Hematopoietic multipotent progenitor cell treated with erythropoietin and hydrocortisone succinate and interleukin-3 and kit ligand, for 8 days (in vitro differentiated cells): ENCODE measurements around the gene SMARCD1.
A peak's percentile ranks its signal among the peaks of the same experiment; 100 is the strongest.
"Not testable (repeated sequence)": the region's sequence is repeated elsewhere in the genome, so short reads cannot be mapped to it uniquely, and the experiment has no call there.

Source experiments
- DNase-seq: peaks from one replicate; pipeline ENCODE4 v3.0.0-alpha.2; 2015

The SMARCD1 gene

DNA sequence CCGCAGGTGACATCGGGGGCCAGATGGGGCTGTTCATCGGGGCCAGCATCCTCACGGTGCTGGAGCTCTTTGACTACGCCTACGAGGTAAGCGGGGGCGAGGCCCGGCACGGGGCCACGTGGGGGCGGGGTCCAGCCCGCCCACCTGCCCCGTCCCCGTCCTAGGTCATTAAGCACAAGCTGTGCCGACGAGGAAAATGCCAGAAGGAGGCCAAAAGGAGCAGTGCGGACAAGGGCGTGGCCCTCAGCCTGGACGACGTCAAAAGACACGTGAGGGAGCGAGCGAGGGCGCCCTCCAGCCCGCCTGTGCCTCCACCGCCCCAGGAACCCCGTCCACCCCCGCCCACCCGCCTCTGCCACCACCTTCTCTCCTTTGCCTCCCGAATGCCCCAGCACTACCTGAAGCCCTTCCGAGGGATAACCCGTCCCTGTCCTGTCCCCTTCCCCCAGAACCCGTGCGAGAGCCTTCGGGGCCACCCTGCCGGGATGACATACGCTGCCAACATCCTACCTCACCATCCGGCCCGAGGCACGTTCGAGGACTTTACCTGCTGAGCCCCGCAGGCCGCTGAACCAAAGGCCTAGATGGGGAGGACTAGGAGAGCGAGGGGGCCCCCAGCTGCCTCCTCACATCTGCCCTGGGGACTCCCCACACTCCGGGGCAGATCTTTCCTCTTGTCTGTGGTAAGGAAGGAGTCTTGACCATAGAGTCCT is 3.9 kb upstream of the SMARCD1 start:
- no peak for DNase-seq

DNA sequence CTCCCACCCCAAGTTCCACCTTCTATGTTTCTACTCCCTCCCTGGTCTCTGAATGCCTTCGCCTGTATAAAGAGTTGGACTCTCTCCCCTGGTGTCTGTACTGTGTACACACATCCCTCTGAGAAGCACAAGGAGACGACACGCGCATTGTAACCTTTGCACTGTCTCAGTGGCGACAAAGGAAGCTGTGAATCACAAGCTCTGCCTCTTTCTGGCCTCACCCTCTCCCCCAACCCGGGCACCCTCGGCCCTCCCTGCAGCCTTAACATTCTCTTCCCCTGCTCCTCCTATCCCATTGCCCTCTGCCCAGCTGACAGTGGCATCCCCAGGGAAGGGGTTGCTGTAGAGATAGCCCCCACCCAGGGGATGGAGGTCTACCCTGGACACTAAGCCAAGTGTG is 2.5 kb upstream of the SMARCD1 start:
- no peak for DNase-seq

DNA sequence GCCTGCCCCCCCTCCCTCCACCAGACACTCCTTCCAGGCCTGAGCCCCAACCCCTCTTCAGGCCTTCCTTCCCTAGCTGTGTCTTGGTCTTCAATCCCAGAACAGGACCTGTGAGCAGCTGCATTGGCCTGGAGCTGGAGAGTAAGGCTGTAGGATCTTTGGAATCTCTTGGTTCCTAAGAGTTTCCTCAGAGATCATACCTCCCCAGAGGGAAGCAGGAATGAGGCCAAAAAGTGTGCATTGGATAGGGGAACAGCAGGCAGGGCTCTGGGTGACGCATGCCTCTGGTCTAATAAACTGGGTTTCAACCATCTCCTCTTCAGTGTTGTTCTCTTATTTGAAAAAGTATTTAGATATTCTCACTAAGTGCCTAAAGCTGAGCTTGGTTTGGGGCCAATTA is 1.8 kb upstream of the SMARCD1 start:
- no peak for DNase-seq

DNA sequence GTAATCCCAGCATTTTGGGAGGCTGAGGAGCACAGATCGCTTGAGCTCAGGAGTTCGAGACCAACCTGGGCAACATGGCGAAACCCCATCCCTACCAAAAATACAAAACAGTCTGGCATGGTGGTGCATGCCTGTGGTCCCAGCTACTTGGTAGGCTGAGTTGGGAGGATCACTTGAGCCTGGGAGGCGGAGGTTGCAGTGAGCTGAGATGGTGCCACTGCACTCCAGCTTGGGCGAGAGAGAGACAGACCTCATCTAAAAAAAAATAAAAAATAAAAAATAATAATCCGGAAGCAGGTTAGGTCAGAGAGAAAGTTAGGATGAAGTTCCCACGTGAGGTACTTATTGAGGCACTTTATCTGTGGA is 750 bp upstream of the SMARCD1 start:
- not testable (repeated sequence) for DNase-seq

DNA sequence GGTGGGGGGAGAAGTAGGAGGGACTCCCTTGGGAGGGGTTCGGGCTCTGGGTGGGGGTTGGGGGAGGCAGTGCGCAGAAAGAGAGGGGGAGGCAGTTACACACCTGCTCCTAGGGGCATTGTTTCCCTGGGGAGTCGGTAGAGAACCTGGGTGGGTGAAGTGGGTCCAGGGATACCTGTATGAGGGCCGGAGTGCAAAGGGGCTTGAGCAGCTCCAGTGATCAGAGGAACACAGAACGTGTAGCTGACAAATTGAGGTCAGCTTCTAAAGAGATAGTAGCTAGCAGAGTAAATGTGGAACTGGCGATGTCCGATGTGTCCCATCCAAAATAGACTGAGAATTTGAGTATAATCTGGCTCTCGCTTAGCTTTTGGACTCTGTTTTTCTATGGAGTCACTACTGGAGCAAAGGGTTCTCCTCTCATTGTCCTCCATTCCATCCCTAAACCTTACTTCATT is 502 bp downstream of the SMARCD1 start:
- DNase-seq, result peak; percentile 9

DNA sequence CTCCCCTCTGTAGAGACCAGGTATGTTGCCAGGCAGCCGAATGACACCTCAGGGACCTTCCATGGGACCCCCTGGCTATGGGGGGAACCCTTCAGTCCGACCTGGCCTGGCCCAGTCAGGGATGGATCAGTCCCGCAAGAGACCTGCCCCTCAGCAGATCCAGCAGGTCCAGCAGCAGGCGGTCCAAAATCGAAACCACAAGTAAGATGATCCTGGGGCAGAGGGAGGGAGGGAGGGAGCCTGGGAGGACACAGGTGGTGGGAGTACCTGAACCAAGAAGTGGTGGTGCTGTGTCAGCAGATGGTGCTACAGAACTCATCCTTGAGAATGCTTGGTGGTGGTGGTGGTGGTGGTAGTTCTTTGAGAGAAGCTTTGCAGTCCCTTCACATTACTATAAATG is 1.0 kb downstream of the SMARCD1 start:
- DNase-seq, result no peak

DNA sequence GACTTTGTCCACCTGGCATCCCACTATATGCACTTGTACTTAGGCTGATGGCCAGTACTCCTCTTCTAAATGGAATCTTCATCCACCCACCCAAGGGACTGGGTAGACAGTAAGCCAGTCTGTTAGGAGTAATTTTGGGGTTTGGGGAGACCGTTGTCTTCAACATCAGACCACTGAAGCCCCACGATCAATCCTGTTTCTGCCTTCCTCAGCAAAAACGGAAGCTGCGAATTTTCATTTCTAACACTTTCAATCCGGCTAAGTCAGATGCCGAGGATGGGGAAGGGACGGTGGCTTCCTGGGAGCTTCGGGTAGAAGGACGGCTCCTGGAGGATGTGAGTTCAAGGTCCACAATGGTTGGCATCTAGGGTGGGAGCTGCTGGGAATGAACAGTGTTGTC is 2.0 kb downstream of the SMARCD1 start:
- no peak for DNase-seq

DNA sequence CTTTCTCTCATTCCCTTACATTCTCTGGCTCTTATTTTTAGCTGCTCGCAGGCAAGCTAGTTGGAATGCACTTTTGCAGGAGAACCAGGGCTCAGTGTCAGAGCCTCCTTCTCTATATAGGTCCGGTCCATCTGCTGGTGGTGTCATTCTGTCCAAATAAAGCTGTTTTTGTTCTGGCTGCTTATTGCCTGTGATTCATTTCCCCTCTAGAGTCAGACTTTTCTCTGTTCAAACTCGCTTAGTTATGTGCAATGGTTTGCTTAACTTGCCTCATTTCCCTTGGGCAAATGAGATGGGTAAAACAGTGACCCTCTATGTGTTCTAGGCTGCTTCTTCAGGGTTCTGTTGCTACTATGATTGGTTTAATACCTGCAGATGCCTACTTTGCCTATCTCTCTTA is 2.9 kb downstream of the SMARCD1 start:
- no peak for DNase-seq

DNA sequence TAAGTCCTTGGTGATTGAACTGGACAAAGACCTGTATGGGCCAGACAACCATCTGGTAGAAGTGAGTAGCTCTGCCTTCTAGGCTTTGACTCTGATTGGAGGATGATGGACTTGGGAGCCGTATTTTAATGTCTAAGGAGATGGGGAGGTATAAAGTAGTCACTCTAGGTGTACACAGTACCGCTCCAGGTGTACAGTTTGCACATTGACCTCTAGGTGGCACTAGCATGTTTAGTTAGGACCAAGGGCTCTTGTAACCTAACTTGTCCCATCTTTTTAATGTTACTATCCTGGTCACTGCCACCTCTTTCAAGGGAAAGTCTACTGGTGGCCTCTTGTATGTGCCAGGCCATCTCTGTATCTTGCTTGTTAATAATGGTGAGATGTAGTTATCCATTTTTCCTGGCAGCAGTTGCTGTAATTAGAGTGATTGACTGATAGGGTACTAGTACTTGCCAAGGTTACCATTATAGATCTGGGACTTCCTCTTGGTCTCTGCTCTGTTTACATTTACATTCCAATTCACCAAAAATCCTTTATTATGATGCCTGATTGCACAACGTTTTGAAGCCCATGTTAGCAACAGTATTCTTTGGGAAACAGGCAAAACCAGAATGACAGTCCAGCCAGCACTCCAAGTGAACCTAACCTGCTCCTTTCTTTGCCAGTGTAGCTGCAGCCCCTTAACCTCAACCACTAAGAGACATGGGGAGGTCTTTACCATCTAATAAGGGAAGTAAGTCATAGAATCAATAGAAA is 3.6 kb downstream of the SMARCD1 start:
- peak; percentile 68 for DNase-seq

DNA sequence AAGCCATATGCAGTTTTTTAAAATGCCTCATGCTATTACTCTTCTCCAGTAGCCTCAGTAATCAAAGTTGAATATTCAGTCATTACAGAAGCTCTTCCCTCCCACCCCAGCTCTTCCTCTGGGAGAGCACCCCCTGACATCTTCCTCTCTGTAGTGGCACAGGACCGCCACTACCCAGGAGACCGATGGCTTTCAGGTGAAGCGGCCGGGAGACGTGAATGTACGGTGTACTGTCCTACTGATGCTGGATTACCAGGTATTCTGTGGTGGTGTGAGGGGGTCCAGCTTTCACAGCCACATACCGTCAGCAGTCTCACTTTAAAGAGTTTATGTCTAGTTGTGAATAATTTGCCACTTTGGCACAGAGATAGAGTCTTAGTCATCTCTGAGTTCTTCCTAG is 4.6 kb downstream of the SMARCD1 start:
- no peak for DNase-seq

DNA sequence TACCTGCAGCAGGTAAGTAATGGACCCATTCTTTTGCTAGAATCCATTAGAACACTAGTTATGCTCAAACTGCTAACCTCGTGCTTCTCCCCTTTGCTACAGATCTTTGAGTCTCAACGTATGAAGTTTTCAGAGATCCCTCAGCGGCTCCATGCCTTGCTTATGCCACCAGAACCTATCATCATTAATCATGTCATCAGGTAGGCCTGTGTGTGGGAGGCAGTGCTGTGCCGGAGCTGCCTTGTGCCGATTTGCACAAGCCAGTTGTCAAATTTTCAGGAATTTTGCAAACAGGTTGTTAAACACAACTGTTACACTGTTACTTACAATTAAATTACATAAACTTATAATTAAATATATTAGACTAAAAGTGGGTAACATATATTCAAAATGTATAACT is 5.2 kb downstream of the SMARCD1 start:
- DNase-seq, result no peak

DNA sequence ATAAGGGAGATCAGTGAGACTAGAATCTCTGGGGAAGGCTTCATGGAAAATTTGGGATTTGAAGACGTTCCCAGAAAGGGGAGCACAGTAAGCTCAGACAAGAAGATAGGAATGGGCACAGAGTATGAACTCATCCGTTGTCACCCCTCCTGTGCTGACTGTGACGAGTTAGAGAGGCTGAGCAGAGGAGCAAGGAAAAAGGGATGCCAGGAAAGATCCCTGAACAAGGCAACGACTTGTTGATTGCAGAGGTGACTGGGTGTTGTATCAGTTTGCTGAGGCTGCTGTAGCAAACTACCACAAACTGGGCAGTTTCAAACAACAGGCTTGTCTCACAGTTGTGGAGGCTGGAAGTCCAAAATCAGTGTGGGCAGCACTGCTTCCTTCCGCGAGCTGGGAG is 12.8 kb downstream of the SMARCD1 start:
- no peak for DNase-seq

DNA sequence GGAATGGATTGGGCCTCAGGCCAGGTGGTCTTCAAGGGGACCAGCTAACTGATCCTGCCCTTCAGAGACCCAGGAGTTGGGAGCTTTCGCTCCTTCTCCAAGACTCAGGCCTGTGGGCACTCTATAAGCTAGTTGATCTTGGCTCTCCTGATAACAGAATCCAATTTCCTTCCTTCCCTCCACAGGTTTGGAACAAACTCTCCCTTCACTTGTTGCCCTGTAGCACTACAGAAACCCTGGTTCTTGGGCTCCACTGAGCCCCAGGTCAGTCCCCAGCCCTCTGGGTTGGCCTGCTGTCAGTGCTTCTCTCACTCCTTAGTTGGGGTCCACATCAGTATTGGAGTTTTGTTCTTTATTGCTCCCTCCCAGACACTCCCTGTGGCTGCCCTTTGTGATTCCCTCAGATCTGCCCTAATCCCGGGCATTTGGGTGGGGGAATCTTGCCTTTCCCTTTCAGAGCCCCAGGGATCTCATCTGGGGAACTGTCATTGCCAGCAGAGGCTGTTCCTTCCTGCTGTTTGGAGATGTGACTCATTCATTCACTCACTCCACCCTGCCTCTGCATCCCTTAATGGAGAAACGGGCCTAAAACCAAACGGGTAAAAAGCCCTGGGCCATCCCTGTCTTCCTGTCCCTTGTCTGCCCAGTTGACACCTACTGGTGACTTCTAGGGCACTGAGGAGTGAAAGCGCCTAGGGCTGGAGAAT is 14.3 kb downstream of the SMARCD1 start:
- DNase-seq, result no peak

DNA sequence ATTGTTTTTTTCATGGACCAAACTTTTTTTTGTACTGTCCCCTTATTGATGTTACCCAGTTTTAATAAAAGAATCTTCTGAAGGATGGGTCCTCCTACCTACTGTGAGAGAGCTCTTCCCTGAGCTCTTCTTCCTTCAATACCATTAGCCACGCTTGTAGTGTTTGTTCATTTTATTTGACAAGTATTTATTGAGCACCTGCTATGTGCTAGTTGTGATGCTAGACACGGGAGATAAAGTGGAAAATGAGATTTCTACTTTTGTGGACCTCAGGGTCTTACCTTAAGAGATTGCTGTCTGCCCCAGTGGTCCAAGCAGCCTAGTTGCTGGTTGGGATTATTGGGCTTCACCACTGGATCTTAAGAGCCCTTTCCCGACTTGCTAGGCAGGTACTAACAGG is 15.4 kb downstream of the SMARCD1 start:
- no peak for DNase-seq

DNA sequence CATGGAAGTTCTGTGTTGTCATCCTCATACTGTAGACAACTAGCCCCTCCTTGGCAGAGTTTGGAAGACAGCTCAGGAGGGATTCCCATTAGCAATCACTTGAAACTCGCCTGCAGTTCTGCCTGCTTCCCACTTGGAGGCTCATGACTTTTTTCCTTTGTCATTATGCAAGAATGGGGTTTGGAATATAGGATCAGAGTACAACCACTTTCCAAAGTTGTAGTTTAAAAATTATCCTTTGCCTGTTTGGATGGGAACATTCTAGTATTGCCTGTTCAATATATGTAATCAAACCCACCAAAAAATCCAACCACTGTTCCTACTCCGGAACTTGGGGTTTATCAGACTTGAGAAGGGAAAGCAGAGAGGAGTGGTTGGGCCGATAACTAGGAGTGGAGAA is 16.5 kb downstream of the SMARCD1 start:
- peak; percentile 14 for DNase-seq

DNA sequence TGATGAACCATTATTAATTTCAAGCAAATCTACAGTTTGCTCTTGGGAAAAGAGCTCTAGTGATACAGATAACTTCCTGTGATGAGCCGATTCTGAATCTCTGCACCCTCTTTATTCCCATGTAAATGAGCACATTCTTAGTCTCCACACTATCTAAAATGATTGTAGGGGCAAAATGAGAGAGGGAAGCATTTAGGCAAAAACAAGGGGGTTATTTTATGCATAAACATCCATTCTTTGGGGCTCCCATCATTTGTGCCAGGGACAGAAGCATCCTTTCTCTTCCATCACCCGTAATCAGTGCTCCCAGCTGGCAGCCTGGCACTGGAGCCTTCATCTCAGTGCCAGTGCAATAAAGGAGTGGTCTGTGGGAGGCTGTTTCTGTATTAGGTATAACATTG is 17.0 kb downstream of the SMARCD1 start:
- no peak for DNase-seq

DNA sequence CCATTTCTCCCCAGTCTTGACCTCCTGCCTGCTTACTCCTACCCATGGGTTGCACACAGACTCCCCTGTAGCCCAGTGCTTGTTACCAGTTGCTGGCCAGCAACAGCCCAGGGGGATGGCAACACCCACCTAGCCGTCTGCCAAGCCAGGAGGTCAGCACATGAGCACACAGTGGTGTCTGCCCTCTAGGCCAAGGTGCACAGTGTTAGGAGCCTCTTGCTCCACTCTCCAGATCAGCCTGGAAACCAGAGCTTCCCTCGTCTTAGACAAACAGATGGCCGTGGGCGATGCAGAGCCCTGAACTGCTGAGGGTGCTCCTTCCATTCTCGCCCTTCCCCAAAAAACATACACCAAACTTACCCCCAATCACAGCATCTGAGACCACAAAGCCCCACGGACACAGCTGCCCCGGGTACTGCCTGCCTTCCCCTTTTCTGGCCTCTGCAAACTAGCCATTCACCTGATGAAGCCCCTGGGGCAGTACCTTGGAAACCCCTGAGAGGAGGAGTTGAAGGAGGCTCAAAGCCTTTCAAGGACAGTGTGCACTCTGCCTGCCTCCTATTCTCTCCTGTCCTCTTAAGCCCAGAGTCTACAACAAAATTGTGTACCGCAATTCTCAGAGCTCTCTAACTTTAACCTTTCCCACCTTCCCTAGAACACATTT is 17.6 kb downstream of the SMARCD1 start:
- DNase-seq, result no peak

DNA sequence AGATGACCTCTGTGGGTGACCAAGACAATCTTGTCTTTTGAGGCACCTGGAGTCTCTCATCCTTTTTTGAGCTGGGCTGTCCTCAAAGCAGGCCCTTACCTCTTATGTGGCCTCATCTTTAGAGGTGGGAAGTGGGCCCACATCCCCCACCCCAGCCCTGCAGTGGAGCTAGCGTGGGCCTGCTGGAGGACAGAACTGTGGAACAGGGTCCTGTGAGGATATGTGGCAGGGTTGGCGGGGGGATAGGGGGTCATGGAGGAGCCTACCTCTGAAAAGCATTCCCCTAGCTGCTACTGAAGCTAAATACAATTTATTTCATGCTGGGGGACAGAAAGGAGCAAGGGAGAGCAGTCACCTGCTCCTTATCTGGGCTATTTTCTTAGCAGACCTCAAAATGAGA is 18.2 kb downstream of the SMARCD1 start:
- no peak for DNase-seq

DNA sequence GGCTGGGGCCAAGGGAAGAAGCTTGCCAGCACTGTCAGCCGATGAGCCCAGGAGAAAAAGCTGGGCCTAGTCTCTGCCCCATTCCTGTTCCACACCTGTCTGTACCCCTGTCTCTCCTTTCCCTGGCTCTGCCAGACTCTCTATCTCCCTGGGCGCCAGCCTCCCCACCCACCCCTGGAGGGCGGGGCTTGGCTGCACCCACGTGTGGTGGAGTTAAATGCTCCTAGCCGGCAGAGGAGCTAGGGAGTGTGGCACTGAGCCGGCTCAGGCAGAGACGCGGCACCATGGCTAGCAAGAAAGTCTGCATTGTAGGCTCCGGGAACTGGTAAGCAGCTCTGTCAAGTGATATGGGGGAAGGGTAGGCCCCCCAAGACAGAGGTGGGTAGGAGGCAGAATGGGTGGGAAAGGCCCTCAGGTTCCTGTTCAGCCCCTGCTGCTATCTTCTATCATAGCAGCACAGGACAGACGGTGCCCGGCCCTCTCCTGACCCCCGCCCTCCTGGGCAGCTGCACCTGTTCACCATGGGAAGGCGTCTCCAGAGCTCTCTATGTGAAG is 18.7 kb downstream of the SMARCD1 start, which contains the start of gene GPD1:
Gene GPD1, plus strand, starts transcription at position 242 of the 555 bp plus-strand sequence. Its CDS starts 43 bp downstream, at position 285.
- DNase-seq, result peak; percentile 78

DNA sequence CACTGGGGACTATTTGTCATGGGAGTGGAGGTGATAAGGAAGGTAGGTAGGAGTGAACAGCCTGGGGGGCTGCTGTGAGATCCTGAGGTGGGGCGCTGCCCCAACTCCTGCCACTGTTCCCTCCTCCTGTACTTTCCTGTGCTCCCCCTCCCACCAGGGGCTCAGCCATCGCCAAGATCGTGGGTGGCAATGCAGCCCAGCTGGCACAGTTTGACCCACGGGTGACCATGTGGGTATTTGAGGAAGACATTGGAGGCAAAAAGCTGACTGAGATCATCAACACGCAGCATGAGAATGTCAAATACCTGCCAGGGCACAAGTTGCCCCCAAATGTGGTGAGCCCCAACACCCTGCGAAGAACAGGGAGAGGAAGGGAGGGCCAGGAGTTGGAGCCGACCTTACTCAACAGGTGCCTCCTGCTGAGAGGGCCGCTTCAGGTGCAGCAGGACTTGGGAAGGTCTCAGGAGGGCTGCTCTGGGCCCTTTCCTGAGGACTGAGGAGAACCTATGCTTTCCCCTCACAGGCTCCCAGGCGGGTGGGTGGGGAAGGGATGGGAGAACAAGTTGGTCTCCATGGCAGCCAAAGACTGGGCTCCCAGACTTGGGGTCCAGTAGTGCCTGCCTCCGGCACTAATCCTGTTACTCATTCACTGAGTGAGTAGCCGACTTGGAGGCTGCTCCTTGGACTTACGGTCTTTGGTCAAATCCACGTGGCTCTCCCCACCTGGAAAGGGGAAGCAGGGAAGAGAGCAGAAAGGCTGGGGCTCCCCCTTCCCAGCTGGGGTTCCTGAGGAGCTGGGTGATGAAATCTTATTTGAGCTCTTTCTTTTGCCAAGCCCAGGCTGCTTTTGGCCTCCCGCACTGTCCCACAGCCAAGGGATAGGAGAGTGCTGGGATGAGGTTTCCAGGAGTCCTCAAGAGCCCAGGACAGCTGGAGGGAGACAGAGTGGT is 19.6 kb downstream of the SMARCD1 start:
- DNase-seq, result no peak

DNA sequence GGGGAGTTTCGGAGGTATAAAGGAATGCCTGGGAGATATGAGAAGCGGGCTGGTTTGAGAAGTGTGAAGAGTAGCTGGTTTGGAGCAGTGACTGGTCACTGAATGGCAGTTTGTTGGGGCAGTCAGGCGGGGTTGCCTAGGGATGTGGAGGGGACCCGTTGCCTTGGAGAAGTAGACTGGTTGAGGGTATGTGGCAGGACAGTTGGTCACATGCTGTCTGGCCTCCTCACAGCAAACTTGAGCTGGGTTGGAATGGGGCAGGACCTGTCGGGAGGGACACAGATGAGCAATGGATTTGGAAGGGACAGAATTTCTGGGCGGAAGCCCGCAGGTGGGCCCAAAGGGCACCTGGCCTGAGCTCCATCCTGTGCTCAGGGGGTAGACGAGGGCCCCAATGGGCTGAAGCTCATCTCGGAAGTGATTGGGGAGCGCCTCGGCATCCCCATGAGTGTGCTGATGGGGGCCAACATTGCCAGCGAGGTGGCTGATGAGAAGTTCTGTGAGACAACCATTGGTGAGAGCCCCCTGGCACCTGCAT is 20.8 kb downstream of the SMARCD1 start:
- no peak for DNase-seq

DNA sequence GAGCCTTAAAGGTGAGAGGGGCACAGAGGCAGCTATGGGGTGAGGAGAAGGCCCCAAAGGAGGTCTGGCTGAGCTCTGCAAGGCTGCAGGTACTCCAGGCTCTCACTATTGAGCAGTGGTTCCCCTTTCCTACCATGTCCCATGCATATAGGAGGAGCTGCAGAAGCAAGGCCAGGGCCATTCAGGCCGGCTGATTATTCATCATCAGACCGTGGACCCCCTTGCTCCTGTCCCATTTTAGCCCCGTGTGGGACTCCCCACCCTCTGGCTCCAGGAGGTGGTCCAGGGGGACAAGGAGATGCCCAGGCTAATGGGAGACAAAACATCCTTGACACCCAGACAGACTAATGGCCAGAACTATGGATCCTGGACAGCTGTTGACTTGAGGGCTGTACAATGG is 21.8 kb downstream of the SMARCD1 start:
- no peak for DNase-seq
